ENCODE data around the gene PPP2R3B.

GRCh38 chrX:319579-320125, 67.1 kb downstream of the PPP2R3B start:
- TF ChIP-seq TARDBP (IDR thresholded peaks at IDR 0.05) (no peak), HDGF (IDR thresholded peaks at IDR 0.05; ENCODE audit: borderline replicate concordance) (no peak), ELF4 (IDR thresholded peaks at IDR 0.05) (no peak), ZNF384 (IDR thresholded peaks at IDR 0.05) (no peak), FOXK2 (IDR thresholded peaks at IDR 0.05) (no peak), LEF1 (IDR thresholded peaks at IDR 0.05; ENCODE audit: borderline replicate concordance) (no peak), ARNT (IDR thresholded peaks at IDR 0.05) (no peak), FOXA1 (IDR thresholded peaks at IDR 0.05) (no peak), PKNOX1 (IDR thresholded peaks at IDR 0.05) (no peak), BHLHE40 (IDR thresholded peaks at IDR 0.05; ENCODE audit: borderline replicate concordance) (no peak), L3MBTL2 (conservative IDR thresholded peaks at IDR 0.05) (no peak), NFRKB (IDR thresholded peaks at IDR 0.05) (no peak), CTBP1 (IDR thresholded peaks at IDR 0.05; ENCODE audit: borderline replicate concordance) (no peak), FOXM1 (IDR thresholded peaks at IDR 0.05; ENCODE audit: borderline replicate concordance) (no peak)
